Measurements from ENCODE around the gene STARD13. TPM values are rescaled to one million over a fixed set of nuclear protein-coding genes. Genes with fewer than 3 reads are reported as not detected.

The STARD13 gene
- total and polyA plus RNA-seq, 2 donors (not counting 1 experiment from before 2014, with no cell fraction given): 0.06 to 0.22 TPM

DNA sequence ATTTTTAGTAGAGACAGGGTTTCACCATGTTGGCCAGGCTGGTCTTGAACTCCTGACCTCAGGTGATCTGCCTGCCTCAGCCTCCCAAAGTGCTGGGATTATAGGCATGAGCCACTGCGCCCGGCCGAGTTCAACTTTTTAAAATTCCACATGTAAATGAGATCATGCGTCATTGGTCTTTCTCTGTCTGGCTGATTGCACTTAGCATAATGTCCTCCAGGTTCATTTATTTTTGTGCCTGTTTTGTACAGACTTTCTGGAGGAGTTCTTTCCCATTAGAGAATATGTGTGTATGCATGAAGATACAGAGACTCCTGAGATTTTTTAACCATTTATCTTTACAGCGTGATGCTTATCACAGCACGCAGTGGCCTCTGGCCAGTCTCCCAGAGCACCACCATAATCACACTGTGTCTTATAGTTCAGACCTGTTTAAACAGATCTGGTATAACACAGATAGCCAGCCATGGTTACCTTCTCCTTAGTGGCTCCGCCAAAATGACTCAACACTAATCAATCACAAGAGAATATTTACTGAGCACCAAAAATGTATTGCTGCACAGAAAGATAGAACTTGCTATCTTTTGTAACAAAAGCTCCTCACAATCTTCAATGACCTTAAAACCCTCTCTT is 11.4 kb upstream of the STARD13 start:
- Histone ChIP-seq H3K4me2 (replicated peaks; ENCODE audit: low read depth, low read length, poor library complexity, severe bottlenecking) (no peak overlapping the region), H3K4me3 (ENCODE audit: control extremely low read depth in 1 of 5, extremely low read depth in 1 of 5, insufficient read depth in 1 of 5, low read depth in 2 of 5, low read length in 4 of 5) (no peak overlapping the region), H3K79me2 (ENCODE audit: control insufficient read depth, insufficient read depth, low read length) (no peaks in the 10 kb centered on the region), H3K36me3 (replicated peaks in 1 of 2; ENCODE audit: control extremely low read depth in 1 of 2, control insufficient read depth in 1 of 2, extremely low read depth in 1 of 2, insufficient read depth in 2 of 2, low read length in 1 of 2) (no peaks in the 10 kb centered on the region), H2AFZ (ENCODE audit: insufficient read depth, low read depth, low read length, poor library complexity, severe bottlenecking) (no peak overlapping the region), H3K27ac (ENCODE audit: low read length in 2 of 2) (no peak overlapping the region), H3K9ac (ENCODE audit: low read length) (no peak overlapping the region), H3K9me3 (ENCODE audit: control extremely low read depth in 1 of 3, control insufficient read depth in 2 of 3, insufficient read depth in 1 of 3, low read length in 2 of 3) (no peaks in the 10 kb centered on the region), H4K20me1 (ENCODE audit: control insufficient read depth, insufficient read depth, low read length, poor library complexity, severe bottlenecking) (no peaks in the 10 kb centered on the region), H3K27me3 (replicated peaks in 1 of 4; ENCODE audit: control extremely low read depth in 1 of 4, control insufficient read depth in 3 of 4, insufficient read depth in 4 of 4, low read length in 3 of 4) (no peaks in the 10 kb centered on the region), H3K4me1 (ENCODE audit: control insufficient read depth in 2 of 2, insufficient read depth in 2 of 2, low read length in 2 of 2) (no peaks in the 10 kb centered on the region)
- no peak for DNase-seq
- Mint-ChIP-seq H3K27ac (no peak overlapping the region), H3K9me3 (ENCODE audit: insufficient read depth) (no peaks in the 10 kb centered on the region), H3K27me3 (peaks cover 6% of the 10 kb centered on the region), H3K4me3 (no peak overlapping the region), H3K4me1 (no peaks in the 10 kb centered on the region)
- POLR2A ChIA-PET: no interaction called here
- no peak for ATAC-seq (ENCODE audit: low read depth)
- 93% methylated on average over 2 of the region's 7 CpGs for WGBS (ENCODE audit: insufficient coverage)
- CTCF ChIA-PET: no interaction called here
- intact Hi-C loops (cut with micrococcal nuclease): no loop called here
- TF ChIP-seq EZH2 (IDR thresholded peaks at IDR 0.05; ENCODE audit: borderline replicate concordance, insufficient read depth, low read depth, low read length, poor library complexity, severe bottlenecking) (no peak), CTCF (IDR thresholded peaks at IDR 0.05) (no peak)

DNA sequence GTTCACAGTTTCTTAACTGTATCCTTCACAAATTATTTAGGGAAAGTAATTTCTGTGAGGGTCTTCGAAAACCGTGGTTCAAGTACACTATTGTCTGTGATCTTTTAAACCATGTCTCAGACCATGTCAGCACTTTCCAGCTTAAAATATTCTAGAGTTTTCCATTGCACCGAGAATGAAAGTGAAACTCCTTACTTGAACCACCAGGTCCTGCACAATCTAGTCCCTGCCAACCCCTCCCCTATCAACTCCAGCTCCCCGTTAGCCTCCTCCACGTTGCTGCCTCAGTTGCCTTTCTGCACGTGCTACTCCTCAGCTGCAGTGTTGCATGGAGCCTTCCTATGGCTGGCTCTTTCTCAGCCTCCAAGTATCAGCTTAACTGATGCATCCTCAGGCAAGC is 7.2 kb upstream of the STARD13 start:
- intact Hi-C loops (cut with micrococcal nuclease): no loop called here
- Histone ChIP-seq H3K9me3 (ENCODE audit: control extremely low read depth in 1 of 3, control insufficient read depth in 2 of 3, insufficient read depth in 1 of 3, low read length in 2 of 3) (no peaks in the 10 kb centered on the region), H3K36me3 (replicated peaks in 1 of 2; ENCODE audit: control extremely low read depth in 1 of 2, control insufficient read depth in 1 of 2, extremely low read depth in 1 of 2, insufficient read depth in 2 of 2, low read length in 1 of 2) (no peaks in the 10 kb centered on the region), H4K20me1 (ENCODE audit: control insufficient read depth, insufficient read depth, low read length, poor library complexity, severe bottlenecking) (no peaks in the 10 kb centered on the region), H3K4me2 (replicated peaks; ENCODE audit: low read depth, low read length, poor library complexity, severe bottlenecking) (no peak overlapping the region), H3K79me2 (ENCODE audit: control insufficient read depth, insufficient read depth, low read length) (no peaks in the 10 kb centered on the region), H3K9ac (ENCODE audit: low read length) (no peak overlapping the region), H3K27ac (ENCODE audit: low read length in 2 of 2) (no peak overlapping the region), H3K4me3 (ENCODE audit: control extremely low read depth in 1 of 5, extremely low read depth in 1 of 5, insufficient read depth in 1 of 5, low read depth in 2 of 5, low read length in 4 of 5) (no peak overlapping the region), H2AFZ (ENCODE audit: insufficient read depth, low read depth, low read length, poor library complexity, severe bottlenecking) (no peak overlapping the region), H3K27me3 (replicated peaks in 1 of 4; ENCODE audit: control extremely low read depth in 1 of 4, control insufficient read depth in 3 of 4, insufficient read depth in 4 of 4, low read length in 3 of 4) (peaks cover 0 to 5% (median 0%) of the 10 kb centered on the region in 4 experiments), H3K4me1 (ENCODE audit: control insufficient read depth in 2 of 2, insufficient read depth in 2 of 2, low read length in 2 of 2) (no peaks in the 10 kb centered on the region)
- Mint-ChIP-seq H3K27ac (no peak overlapping the region), H3K27me3 (peaks cover 22% of the 10 kb centered on the region), H3K4me3 (no peak overlapping the region), H3K9me3 (ENCODE audit: insufficient read depth) (no peaks in the 10 kb centered on the region), H3K4me1 (no peaks in the 10 kb centered on the region)
- 70% methylated on average over 4 of the region's 6 CpGs for WGBS (ENCODE audit: insufficient coverage)
- ChIA-PET POLR2A (no interaction called here), CTCF (no interaction called here)
- TF ChIP-seq CTCF (IDR thresholded peaks at IDR 0.05): no peak
- TF ChIP-seq EZH2 (IDR thresholded peaks at IDR 0.05; ENCODE audit: borderline replicate concordance, insufficient read depth, low read depth, low read length, poor library complexity, severe bottlenecking): no peak
- DNase-seq: no peak
- no peak for ATAC-seq (ENCODE audit: low read depth)

All from B cell (primary cell).